ENCODE measurements around the gene MACROD2. TPM values are rescaled to one million over a fixed set of nuclear protein-coding genes. Genes with fewer than 3 reads are reported as not detected.

The MACROD2 gene
- total RNA-seq, 1 experiment from 2014 or later, result 1.4 TPM

- Histone ChIP-seq H3K27ac (ENCODE audit: low read depth, low read length, poor library complexity, severe bottlenecking) (no peak overlapping the region), H3K36me3 (ENCODE audit: insufficient read depth, low read length, poor library complexity, severe bottlenecking) (no peaks in the 10 kb centered on the region), H3K4me3 (ENCODE audit: low read depth, low read length, poor library complexity, severe bottlenecking) (no peak overlapping the region), H3K4me1 (ENCODE audit: insufficient read depth, low read length, poor library complexity, severe bottlenecking) (no peaks in the 10 kb centered on the region), H3K9me3 (ENCODE audit: low read depth, low read length, poor library complexity, severe bottlenecking) (no peaks in the 10 kb centered on the region), H3K27me3 (replicated peaks; ENCODE audit: insufficient read depth, low read depth, low read length, poor library complexity) (no peaks in the 10 kb centered on the region)
- TF ChIP-seq EZH2 (IDR thresholded peaks at IDR 0.05; ENCODE audit: borderline replicate concordance, low read depth, low read length, poor library complexity, severe bottlenecking), result no peak
- no peak for TF ChIP-seq CTCF (conservative IDR thresholded peaks at IDR 0.05; ENCODE audit: low read depth, low read length)
- BruUV-seq (replicated peaks), result no TSS peak
- ChIA-PET CTCF (no interaction called here), POLR2A (ENCODE audit: low non-redundant PET) (no interaction called here)
- intact Hi-C loops (cut with micrococcal nuclease; ENCODE audit: unreplicated experiment), result loop anchor here (10.0 kb wide), 1 partner anchor 65 kb away; no protein-coding TSS in a partner anchor
- DNase-seq (ENCODE audit: low spot score), result no peak
Observed at GRCh38 chr20:16030253-16030652, 2034.9 kb downstream of the MACROD2 start.

- CTCF ChIA-PET, result no interaction called here
- no TSS peak for BruUV-seq (replicated peaks)
- no peak for DNase-seq (ENCODE audit: low spot score)
- POLR2A ChIA-PET (ENCODE audit: low non-redundant PET), result no interaction called here
- Histone ChIP-seq H3K36me3 (ENCODE audit: insufficient read depth, low read length, poor library complexity, severe bottlenecking) (no peaks in the 10 kb centered on the region), H3K27ac (ENCODE audit: low read depth, low read length, poor library complexity, severe bottlenecking) (no peak overlapping the region), H3K27me3 (replicated peaks; ENCODE audit: insufficient read depth, low read depth, low read length, poor library complexity) (no peaks in the 10 kb centered on the region), H3K4me3 (ENCODE audit: low read depth, low read length, poor library complexity, severe bottlenecking) (no peak overlapping the region), H3K4me1 (ENCODE audit: insufficient read depth, low read length, poor library complexity, severe bottlenecking) (no peaks in the 10 kb centered on the region), H3K9me3 (ENCODE audit: low read depth, low read length, poor library complexity, severe bottlenecking) (peaks cover 3% of the 10 kb centered on the region)
- no peak for TF ChIP-seq EZH2 (IDR thresholded peaks at IDR 0.05; ENCODE audit: borderline replicate concordance, low read depth, low read length, poor library complexity, severe bottlenecking)
- TF ChIP-seq CTCF (conservative IDR thresholded peaks at IDR 0.05; ENCODE audit: low read depth, low read length), result no peak
- intact Hi-C loops (cut with micrococcal nuclease; ENCODE audit: unreplicated experiment), result loop anchor here (10.0 kb wide), 1 partner anchor 59 kb away; no protein-coding TSS in a partner anchor
Observed at GRCh38 chr20:16035576-16035975, 2040.3 kb downstream of the MACROD2 start.

- no peaks in the 10 kb centered on the region for H3K4me1 ChIP-seq (ENCODE audit: insufficient read depth, low read length, poor library complexity, severe bottlenecking)
- no TSS peak for BruUV-seq (replicated peaks)
- intact Hi-C loops (cut with micrococcal nuclease; ENCODE audit: unreplicated experiment), result loop anchor here (10.0 kb wide), 1 partner anchor 58 kb away; no protein-coding TSS in a partner anchor
- no peak overlapping the region for H3K4me3 ChIP-seq (ENCODE audit: low read depth, low read length, poor library complexity, severe bottlenecking)
- no peak for TF ChIP-seq CTCF (conservative IDR thresholded peaks at IDR 0.05; ENCODE audit: low read depth, low read length)
- no peak for TF ChIP-seq EZH2 (IDR thresholded peaks at IDR 0.05; ENCODE audit: borderline replicate concordance, low read depth, low read length, poor library complexity, severe bottlenecking)
- DNase-seq (ENCODE audit: low spot score), result no peak
- peaks cover 7% of the 10 kb centered on the region for H3K9me3 ChIP-seq (ENCODE audit: low read depth, low read length, poor library complexity, severe bottlenecking)
- H3K27ac ChIP-seq (ENCODE audit: low read depth, low read length, poor library complexity, severe bottlenecking), result no peak overlapping the region
- H3K36me3 ChIP-seq (ENCODE audit: insufficient read depth, low read length, poor library complexity, severe bottlenecking), result no peaks in the 10 kb centered on the region
- CTCF ChIA-PET, result no interaction called here
- H3K27me3 ChIP-seq (replicated peaks; ENCODE audit: insufficient read depth, low read depth, low read length, poor library complexity), result no peaks in the 10 kb centered on the region
- POLR2A ChIA-PET (ENCODE audit: low non-redundant PET), result no interaction called here
Observed at GRCh38 chr20:16036331-16036730, 2041.0 kb downstream of the MACROD2 start.
